Effector CD8-positive, alpha-beta T cell (primary cell): ENCODE results near the gene CMTM6.
"Not testable (repeated sequence)": the region's sequence is repeated elsewhere in the genome, so short reads cannot be mapped to it uniquely, and the experiment has no call there.

ENCODE experiments used
- DNase-seq: peaks from one replicate; lab custom pipeline; 2025; lab: John Stamatoyannopoulos, UW
- total RNA-seq, 4 experiments: gene quantifications; one replicate each; lab custom pipeline; 2026; lab: John Stamatoyannopoulos, UW

CMTM6 gene
- 69.9 to 165 (median 105) reads per million in 4 experiments for total RNA-seq

- peak; percentile 76 for DNase-seq
Observed at GRCh38 chr3:32502118-32502945, at the start of gene CMTM6. Gene CMTM6 (minus strand): TSS chr3:32502852. CDS start chr3:32502745, 107 bp downstream.

- no peak for DNase-seq
Observed at GRCh38 chr3:32552013-32552412, 49.4 kb upstream of the CMTM6 start.

DNA sequence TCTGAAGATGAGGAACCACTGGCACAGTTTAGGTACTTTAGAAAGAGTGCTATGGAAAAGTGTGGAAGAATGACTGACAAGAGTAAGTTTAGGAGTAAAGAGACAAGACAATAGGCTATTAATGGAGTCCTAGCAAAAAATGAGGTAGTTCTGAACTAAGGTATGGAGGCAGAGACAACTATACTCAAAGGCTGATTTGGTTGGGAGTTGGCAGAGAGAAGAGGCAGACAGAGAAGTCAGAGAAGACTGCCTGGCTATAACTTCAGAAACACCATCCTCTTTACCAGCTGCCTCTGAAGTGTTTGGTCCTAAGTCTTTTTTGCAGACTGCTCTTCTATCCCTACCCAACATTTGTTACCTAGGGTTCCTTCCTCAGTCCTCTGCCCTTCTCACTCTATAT, 48.8 kb upstream of the CMTM6 start:
- no peak for DNase-seq

- DNase-seq, result no peak
Observed at GRCh38 chr3:32551087-32551486, 48.4 kb upstream of the CMTM6 start.

DNA sequence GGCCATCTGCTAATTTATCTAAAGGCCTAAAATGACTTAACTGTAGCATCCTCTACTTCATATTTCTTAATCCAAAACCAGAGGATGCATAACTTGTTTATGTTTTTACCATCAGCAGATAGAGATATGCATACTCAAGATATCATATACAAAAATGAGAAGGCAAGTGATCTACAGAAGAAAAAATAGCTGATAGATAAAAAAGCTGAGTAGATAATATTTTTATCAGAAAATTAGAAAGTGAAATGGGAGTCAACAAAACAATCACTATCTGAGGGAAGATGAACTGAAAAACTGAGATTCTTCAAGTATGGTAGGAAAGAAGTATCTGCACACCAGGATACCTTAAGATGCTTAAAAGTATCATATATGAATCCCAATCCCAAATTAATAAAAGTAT, 42.7 kb upstream of the CMTM6 start:
- DNase-seq, result no peak

DNA sequence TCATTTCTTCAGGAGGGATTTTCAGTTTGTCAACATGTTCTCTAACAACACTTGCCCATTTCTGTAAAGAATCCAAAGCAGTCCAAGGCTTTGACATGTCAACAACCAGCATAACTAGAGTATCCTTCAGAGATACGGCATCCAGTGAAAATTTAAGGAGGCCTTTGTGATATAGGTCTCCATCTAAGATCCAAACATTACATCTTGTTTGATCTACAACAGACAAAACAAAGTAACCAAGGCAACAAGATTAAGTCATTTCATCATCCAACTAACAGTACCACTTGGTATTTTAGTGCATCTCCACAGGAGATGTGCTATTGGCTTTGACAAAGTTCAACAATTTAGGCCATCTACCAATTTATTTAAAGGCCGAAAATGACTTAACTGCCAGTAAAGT, 42.2 kb upstream of the CMTM6 start:
- DNase-seq, result no peak

GRCh38 chr3:32542807-32543206, 40.2 kb upstream of the CMTM6 start:
- no peak for DNase-seq

GRCh38 chr3:32540899-32541298, 38.2 kb upstream of the CMTM6 start:
- DNase-seq, result no peak

DNA sequence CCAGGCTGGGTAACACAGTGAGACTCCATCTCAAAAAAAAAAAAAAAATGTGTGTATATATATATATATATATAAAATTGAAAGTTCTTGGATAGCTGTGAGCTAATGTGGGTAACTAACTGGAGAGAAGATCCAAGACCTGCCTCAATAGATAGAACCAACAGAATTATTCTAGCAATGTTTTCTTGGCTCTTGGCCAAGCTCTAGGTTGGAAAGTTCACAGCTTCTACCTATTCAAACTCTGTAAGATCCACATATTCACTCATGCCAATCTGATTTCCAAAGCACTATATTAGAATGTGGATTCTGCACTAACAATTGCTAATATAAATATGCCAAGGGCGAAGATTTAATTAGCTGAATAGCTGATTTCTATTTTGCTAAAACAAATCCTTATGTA, 29.8 kb upstream of the CMTM6 start:
- no peak for DNase-seq

- DNase-seq, result no peak
Observed at GRCh38 chr3:32531010-32531647, 28.5 kb upstream of the CMTM6 start.

- DNase-seq, result no peak
Observed at GRCh38 chr3:32525720-32526119, 23.1 kb upstream of the CMTM6 start.

- no peak for DNase-seq
Observed at GRCh38 chr3:32522682-32523081, 20.0 kb upstream of the CMTM6 start.

DNA sequence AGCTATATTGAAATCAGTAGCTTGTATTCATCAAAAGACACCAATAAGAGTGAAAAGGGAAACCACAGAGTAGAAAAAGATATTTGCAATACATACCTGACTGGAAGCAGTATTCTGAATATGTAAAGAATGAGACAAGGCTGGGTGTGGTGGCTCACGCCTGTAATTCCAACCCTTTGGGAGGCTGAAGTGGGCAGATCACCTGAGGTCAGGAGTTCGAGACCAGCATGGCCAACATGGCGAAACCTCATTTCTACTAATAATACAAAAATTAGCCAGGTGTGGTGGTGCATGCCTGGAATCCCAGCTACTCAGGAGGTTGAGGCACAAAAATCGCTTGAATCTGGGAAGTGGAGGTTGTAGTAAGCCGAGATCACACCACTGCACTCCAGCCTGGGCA, 16.3 kb upstream of the CMTM6 start:
- not testable (repeated sequence) for DNase-seq

DNA sequence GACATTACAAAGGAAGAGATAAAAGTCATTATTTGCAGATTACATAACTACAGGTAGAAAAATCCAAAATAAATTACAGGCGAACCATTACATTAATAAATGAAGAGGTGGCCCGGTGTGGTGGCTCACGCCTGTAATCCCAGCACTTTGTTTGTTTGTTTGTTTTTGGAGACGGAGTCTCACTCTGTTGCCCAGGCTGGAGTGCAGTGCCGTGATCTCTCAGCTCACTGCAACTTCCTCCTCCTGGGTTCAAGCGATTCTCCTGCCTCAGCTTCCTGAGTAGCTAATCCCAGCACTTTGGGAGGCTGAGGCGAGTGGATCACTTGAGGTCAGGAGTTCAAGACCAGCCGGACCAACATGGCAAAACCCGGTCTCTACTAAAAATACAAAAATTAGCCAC, 14.1 kb upstream of the CMTM6 start:
- not testable (repeated sequence) for DNase-seq

DNA sequence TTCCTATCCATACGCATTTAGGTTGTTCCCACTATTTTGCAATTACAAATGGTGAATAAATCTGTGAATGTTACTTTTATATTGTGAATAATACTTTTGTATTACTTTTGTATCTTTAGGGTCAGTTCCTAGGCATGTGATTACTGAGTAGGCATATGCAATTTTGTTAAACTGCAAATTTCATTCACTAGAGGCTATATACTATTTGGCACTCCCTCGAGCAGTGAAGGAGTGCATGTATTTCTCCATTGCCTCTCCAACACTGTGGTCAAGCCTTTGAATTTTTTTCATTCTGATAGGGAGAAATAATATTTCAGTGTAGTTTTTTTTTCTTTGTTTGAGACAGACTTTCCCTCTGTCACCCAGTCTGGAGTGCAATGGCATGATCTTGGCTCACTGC, 8.4 kb upstream of the CMTM6 start:
- DNase-seq, result no peak

GRCh38 chr3:32510075-32510724, 7.5 kb upstream of the CMTM6 start:
- peak; percentile 27 for DNase-seq

DNA sequence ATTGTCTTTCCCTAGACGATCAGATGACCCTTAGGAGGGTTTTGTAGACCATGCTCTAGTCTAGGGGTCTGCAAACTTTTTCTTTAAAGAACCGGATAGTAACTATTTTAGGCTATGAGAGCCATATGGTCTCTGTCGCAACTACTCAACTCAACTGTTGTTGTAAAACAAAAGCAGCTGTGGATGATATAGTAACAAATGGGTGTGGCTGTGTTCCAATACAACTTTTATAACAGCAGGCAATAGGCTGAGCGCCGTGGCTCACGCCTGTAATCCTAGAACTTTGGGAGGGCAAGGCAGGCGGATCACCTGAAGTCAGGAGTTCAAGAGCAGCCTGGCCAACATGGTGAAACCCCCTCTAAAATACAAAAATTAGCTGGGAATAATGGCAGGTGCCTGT, 6.1 kb upstream of the CMTM6 start:
- DNase-seq, result no peak

GRCh38 chr3:32506466-32506865, 3.8 kb upstream of the CMTM6 start:
- no peak for DNase-seq

GRCh38 chr3:32502946-32503286, 264 bp upstream of the CMTM6 start:
- DNase-seq, result no peak

- no peak for DNase-seq
Observed at GRCh38 chr3:32501783-32502117, 902 bp downstream of the CMTM6 start.

DNA sequence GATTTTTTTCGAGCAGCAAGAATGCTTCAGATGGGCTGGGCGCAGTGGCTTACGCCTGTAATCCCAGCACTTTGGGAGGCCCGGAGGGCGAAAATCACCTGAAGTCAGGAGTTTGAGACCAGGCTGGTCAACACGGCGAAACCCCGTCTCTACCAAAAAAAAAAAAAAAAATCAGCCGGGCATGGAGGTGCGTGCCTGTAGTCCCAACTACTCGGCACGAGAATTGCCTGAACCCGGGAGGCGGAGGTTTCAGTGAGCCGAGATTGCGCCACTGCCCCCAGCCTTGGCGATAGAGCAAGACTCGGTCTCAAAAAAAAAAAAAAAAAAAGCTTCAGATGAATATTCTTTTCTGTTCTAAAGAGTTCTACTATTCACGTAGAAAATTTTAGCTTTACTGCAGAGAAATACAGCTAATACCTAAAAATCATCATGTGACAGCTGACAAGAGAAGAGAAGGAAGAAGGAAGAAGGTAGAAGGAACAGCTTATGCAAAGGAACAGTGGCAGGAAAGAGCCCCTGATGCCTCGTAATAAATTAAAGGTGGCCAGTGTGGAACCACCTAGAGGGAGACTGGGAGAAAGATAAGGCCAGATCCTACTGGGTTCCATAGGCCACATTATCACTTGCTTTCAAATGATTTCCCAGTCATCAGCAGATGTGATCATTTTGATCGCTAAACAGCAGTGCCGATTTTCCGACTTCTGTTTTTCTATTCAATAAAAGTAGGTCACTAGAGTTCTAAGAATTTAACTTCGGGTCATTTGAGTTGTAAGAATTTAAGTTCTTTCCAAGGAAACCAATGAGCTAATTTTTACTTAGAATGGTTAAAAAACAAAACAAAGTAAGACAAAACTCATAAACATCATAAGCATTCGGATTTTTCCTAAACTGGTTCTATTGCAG, 1.5 kb downstream of the CMTM6 start:
- no peak for DNase-seq

- no peak for DNase-seq
Observed at GRCh38 chr3:32500231-32500630, 2.4 kb downstream of the CMTM6 start.
